Measurements from ENCODE around the gene MLC1.

Gene MLC1

GRCh38 chr22:50072714-50073538, 12.3 kb downstream of the MLC1 start:
- no peak overlapping the region for H3K4me3 ChIP-seq (ENCODE audit: low read depth in 1 of 2, low read length in 2 of 2)
- H3K36me3 ChIP-seq (ENCODE audit: insufficient read depth, low read length): no peaks in the 10 kb centered on the region
- no peaks in the 10 kb centered on the region for H3K9me3 ChIP-seq (ENCODE audit: low read length)
- no peak overlapping the region for H3K27ac ChIP-seq (ENCODE audit: low read depth, low read length)
- peaks cover 0 to 9% of the 10 kb centered on the region in 2 donors for H3K27me3 ChIP-seq (ENCODE audit: control insufficient read depth in 1 of 2, insufficient read depth in 2 of 2, low read length in 2 of 2)
- H3K9ac ChIP-seq (ENCODE audit: low read length): no peak overlapping the region
- no peaks in the 10 kb centered on the region for H3K4me1 ChIP-seq (ENCODE audit: insufficient read depth, low read length)

- H3K9ac ChIP-seq (ENCODE audit: low read length): no peak overlapping the region
- no peak overlapping the region for H3K27ac ChIP-seq (ENCODE audit: low read depth, low read length)
- peaks cover 0 to 9% of the 10 kb centered on the region in 2 donors for H3K27me3 ChIP-seq (ENCODE audit: control insufficient read depth in 1 of 2, insufficient read depth in 2 of 2, low read length in 2 of 2)
- no peaks in the 10 kb centered on the region for H3K4me1 ChIP-seq (ENCODE audit: insufficient read depth, low read length)
- no peak overlapping the region for H3K4me3 ChIP-seq (ENCODE audit: low read depth in 1 of 2, low read length in 2 of 2)
- no peaks in the 10 kb centered on the region for H3K9me3 ChIP-seq (ENCODE audit: low read length)
- no peaks in the 10 kb centered on the region for H3K36me3 ChIP-seq (ENCODE audit: insufficient read depth, low read length)
These were observed 13.1 kb downstream of the MLC1 start for GRCh38 chr22:50072167-50072555.

DNA sequence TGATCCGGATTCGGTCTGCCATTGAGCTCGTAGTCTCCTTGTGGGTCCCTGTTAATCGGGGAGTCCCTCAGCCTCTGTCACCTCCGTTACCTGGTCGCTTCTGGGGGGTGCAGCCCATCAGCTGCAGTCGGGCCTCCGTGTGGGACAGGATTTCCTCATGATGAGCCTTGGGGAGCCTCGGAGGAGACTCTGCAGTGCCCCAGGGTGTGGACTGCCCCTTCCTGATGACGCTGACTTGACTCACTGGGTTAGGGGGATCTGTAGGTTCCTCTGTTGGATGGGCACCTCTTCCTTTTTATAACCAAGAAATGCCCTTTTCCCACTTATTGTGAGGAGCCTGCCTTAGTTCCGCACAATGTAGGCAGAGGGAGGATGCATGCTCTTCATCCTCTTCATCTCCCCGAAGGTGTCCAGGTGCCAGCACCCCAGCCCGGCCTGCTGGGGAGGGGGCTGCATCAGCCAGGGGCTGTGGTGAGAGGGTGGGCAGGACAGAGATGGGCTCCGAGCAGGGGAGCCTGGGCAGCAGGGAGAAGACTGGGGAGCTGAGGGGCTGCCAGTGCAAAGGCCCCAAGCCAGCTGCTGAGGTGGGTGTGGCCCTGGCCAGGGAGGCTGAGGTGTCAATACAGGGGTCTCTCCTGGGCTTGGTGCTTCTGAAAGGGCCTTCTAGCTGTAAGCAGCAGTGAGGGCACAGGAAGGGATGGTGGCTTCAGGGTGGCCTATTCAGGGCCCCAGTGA, 13.6 kb downstream of the MLC1 start:
- no peaks in the 10 kb centered on the region for H3K4me1 ChIP-seq (ENCODE audit: insufficient read depth, low read length)
- H3K4me3 ChIP-seq (ENCODE audit: low read depth in 1 of 2, low read length in 2 of 2): no peak overlapping the region
- H3K9me3 ChIP-seq (ENCODE audit: low read length): no peaks in the 10 kb centered on the region
- no peak overlapping the region for H3K9ac ChIP-seq (ENCODE audit: low read length)
- no peaks in the 10 kb centered on the region for H3K36me3 ChIP-seq (ENCODE audit: insufficient read depth, low read length)
- H3K27ac ChIP-seq (ENCODE audit: low read depth, low read length): no peak overlapping the region
- H3K27me3 ChIP-seq (ENCODE audit: control insufficient read depth in 1 of 2, insufficient read depth in 2 of 2, low read length in 2 of 2): peaks cover 0 to 9% of the 10 kb centered on the region in 2 donors

DNA sequence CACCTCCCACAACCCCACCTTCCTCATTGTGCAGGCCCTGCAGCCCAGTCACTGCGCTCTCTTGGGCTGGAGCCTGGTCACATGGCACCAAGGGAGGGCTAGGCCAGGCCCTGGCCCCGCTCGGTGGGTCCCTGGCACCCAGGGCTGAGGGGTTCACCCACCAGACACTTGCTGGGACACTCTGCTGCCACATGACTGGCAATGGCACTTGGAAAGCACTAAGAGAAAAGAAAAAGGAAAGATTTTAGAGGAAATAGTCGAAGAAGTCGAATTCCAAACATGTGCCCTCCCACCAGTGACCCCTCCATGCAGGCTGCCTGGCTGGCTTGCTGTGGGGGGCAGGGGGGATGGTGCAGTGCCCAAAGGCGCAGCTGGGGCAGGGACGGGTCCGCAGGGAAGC, 14.9 kb downstream of the MLC1 start:
- no peaks in the 10 kb centered on the region for H3K4me1 ChIP-seq (ENCODE audit: insufficient read depth, low read length)
- H3K9me3 ChIP-seq (ENCODE audit: low read length): no peaks in the 10 kb centered on the region
- no peak overlapping the region for H3K4me3 ChIP-seq (ENCODE audit: low read depth in 1 of 2, low read length in 2 of 2)
- no peaks in the 10 kb centered on the region for H3K36me3 ChIP-seq (ENCODE audit: insufficient read depth, low read length)
- peaks cover 0 to 9% of the 10 kb centered on the region in 2 donors for H3K27me3 ChIP-seq (ENCODE audit: control insufficient read depth in 1 of 2, insufficient read depth in 2 of 2, low read length in 2 of 2)
- no peak overlapping the region for H3K9ac ChIP-seq (ENCODE audit: low read length)
- no peak overlapping the region for H3K27ac ChIP-seq (ENCODE audit: low read depth, low read length)

- Histone ChIP-seq H3K9ac (ENCODE audit: low read length) (no peak overlapping the region), H3K9me3 (ENCODE audit: low read length) (no peaks in the 10 kb centered on the region), H3K4me3 (ENCODE audit: low read depth in 1 of 2, low read length in 2 of 2) (no peak overlapping the region), H3K36me3 (ENCODE audit: insufficient read depth, low read length) (no peaks in the 10 kb centered on the region), H3K4me1 (ENCODE audit: insufficient read depth, low read length) (no peaks in the 10 kb centered on the region), H3K27ac (ENCODE audit: low read depth, low read length) (no peak overlapping the region), H3K27me3 (ENCODE audit: control insufficient read depth in 1 of 2, insufficient read depth in 2 of 2, low read length in 2 of 2) (peaks cover 0 to 14% of the 10 kb centered on the region in 2 donors)
These were observed 17.1 kb downstream of the MLC1 start for GRCh38 chr22:50068096-50068495.

DNA sequence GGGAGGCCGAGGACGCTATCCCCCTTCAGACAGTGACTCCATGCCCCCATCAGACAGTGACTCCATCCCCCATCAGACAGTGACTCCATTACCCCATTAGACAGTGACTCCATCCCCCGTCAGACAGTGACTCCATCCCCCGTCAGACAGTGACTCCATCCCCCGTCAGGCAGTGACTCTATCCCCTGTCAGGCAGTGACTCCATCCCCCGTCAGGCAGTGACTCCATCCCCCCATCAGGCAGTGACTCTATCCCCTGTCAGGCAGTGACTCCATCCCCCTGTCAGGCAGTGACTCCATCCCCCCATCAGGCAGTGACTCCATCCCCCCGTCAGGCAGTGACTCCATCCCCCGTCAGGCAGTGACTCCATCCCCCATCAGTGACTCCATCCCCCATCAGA, 18.0 kb downstream of the MLC1 start:
- no peak overlapping the region for H3K27ac ChIP-seq (ENCODE audit: low read depth, low read length)
- H3K9me3 ChIP-seq (ENCODE audit: low read length): no peaks in the 10 kb centered on the region
- peaks cover 0 to 12% of the 10 kb centered on the region in 2 donors for H3K27me3 ChIP-seq (ENCODE audit: control insufficient read depth in 1 of 2, insufficient read depth in 2 of 2, low read length in 2 of 2)
- no peaks in the 10 kb centered on the region for H3K4me1 ChIP-seq (ENCODE audit: insufficient read depth, low read length)
- no peaks in the 10 kb centered on the region for H3K36me3 ChIP-seq (ENCODE audit: insufficient read depth, low read length)
- no peak overlapping the region for H3K9ac ChIP-seq (ENCODE audit: low read length)
- H3K4me3 ChIP-seq (ENCODE audit: low read depth in 1 of 2, low read length in 2 of 2): no peak overlapping the region

DNA sequence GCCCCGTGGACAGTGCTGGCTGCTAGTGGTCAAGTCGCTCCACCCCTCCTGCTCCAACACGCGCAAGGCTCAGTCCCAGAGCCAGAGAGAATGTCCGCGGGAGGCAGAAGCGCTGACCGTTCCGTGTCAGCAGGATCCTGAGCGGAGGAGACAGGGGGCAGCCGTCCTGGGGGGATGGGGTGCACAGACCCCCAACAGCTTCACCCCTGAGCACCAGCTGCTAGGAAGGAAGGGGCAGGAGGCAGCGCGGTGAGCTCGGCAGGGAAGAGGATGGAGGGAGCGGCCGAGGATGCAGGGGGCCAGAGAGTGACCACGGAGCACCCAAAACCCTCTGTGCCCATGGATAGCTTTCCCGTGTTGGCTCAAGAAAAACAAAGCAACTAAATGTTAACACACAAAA, 20.8 kb downstream of the MLC1 start:
- no peak overlapping the region for H3K4me3 ChIP-seq (ENCODE audit: low read depth in 1 of 2, low read length in 2 of 2)
- no peaks in the 10 kb centered on the region for H3K9me3 ChIP-seq (ENCODE audit: low read length)
- no peaks in the 10 kb centered on the region for H3K36me3 ChIP-seq (ENCODE audit: insufficient read depth, low read length)
- H3K4me1 ChIP-seq (ENCODE audit: insufficient read depth, low read length): no peaks in the 10 kb centered on the region
- H3K27me3 ChIP-seq (ENCODE audit: control insufficient read depth in 1 of 2, insufficient read depth in 2 of 2, low read length in 2 of 2): peaks cover 0 to 26% of the 10 kb centered on the region in 2 donors
- no peak overlapping the region for H3K27ac ChIP-seq (ENCODE audit: low read depth, low read length)
- H3K9ac ChIP-seq (ENCODE audit: low read length): no peak overlapping the region

DNA sequence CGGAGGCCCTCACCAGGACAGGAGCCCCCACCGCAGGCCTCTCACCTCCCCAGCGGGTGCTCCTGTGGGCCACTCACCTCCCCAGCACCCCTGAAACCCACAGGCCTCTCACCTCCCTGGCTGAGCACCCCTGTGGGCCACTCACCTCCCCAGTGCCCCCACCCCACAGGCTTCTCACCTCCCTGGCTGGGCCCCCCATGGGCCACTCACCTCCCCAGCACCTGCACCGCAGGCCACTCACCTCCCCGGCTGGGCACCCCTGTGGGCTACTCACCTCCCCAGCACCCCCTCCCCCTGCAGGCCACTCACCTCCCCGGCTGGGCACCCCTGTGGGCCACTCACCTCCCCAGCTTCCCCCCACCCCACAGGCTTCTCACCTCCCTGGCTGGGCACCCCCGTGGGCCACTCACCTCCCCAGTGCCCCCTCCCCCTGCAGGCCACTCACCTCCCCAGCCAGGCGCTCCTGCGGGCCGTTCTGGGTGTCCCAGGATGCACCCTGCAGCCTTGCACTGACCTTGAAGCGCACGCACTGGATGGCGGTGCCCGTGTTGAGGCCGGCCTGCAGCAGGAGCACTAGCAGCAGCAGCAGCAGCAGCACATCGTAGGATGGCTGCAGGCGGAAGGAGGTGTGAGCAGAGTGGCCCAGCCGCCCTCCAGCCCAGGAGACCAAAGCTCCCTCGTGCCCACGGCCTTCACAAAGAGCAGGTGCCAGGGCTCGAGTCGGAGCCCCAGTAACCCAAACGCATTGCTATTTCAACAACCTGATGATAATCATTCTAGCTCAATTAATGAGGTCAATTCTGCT, 21.4 kb downstream of the MLC1 start:
- Histone ChIP-seq H3K27ac (ENCODE audit: low read depth, low read length) (no peak overlapping the region), H3K27me3 (ENCODE audit: control insufficient read depth in 1 of 2, insufficient read depth in 2 of 2, low read length in 2 of 2) (peaks cover 0 to 33% of the 10 kb centered on the region in 2 donors), H3K9me3 (ENCODE audit: low read length) (no peaks in the 10 kb centered on the region), H3K4me3 (ENCODE audit: low read depth in 1 of 2, low read length in 2 of 2) (no peak overlapping the region), H3K9ac (ENCODE audit: low read length) (no peak overlapping the region), H3K4me1 (ENCODE audit: insufficient read depth, low read length) (no peaks in the 10 kb centered on the region), H3K36me3 (ENCODE audit: insufficient read depth, low read length) (no peaks in the 10 kb centered on the region)

DNA sequence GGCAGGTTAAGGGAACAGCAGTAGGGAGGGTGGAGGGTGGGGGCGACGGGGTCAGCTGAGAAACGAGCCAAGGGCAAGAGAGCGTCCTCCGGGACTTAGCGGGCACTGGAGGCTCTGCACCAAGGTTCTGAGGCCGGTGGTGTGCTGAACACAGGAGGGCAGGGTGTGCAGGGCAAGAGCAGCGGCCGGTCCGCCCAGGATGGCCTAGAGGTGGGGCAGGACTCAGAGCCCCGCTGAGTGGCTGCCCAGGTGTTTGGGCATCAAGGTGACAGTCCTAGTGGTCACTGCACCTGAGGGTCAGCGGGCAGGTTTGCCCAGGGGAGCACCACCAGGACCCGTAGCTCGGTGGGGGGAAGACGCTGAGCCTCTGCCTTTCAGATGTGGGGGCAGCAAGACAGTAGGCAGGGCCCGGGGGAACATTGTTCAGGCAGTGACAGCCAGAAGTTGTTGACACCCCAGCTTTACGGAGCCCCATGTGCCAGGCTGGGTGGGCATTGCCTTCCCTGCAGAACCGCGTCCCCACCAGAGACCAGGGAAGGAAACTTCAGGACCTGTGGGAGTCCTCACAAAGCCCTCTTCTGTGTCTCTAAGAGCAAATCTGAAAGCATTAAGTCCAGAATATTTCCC, 22.6 kb downstream of the MLC1 start:
- H3K4me3 ChIP-seq (ENCODE audit: low read depth in 1 of 2, low read length in 2 of 2): no peak overlapping the region
- peaks cover 0 to 42% of the 10 kb centered on the region in 2 donors for H3K27me3 ChIP-seq (ENCODE audit: control insufficient read depth in 1 of 2, insufficient read depth in 2 of 2, low read length in 2 of 2)
- no peaks in the 10 kb centered on the region for H3K4me1 ChIP-seq (ENCODE audit: insufficient read depth, low read length)
- H3K36me3 ChIP-seq (ENCODE audit: insufficient read depth, low read length): no peaks in the 10 kb centered on the region
- no peak overlapping the region for H3K27ac ChIP-seq (ENCODE audit: low read depth, low read length)
- H3K9ac ChIP-seq (ENCODE audit: low read length): no peak overlapping the region
- H3K9me3 ChIP-seq (ENCODE audit: low read length): no peaks in the 10 kb centered on the region

DNA sequence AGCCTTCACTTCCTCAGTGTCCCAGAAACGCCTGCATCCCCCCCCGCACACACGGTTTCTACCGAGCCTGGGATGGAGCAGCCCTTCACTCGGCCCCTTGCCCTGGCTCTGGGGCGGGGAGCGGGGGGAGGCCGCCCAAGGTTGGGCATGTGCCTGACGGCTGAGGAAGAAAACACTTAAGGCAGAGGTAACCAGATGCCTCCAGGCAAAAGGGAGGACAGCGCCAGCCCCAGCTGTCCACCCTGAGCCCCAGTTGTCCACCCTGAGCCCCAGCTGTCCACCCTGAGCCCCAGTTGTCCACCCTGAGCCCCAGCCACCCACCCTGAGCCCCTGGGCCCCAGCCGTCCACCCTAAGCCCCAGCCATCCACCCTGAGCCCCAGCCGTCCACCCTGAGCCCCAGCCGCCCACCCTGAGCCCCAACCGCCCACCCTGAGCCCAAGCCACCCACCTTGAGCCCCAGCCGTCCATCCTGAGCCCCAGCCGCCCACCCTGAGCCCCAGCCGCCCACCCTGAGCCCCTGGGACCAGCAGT, 23.3 kb downstream of the MLC1 start:
- Histone ChIP-seq H3K27me3 (ENCODE audit: control insufficient read depth in 1 of 2, insufficient read depth in 2 of 2, low read length in 2 of 2) (peaks cover 7 to 47% of the 10 kb centered on the region in 2 donors), H3K4me1 (ENCODE audit: insufficient read depth, low read length) (no peaks in the 10 kb centered on the region)

More for the DNA sequence above, 23.3 kb downstream of the MLC1 start:
- Histone ChIP-seq H3K27ac (ENCODE audit: low read depth, low read length) (no peak overlapping the region), H3K4me3 (ENCODE audit: low read depth in 1 of 2, low read length in 2 of 2) (no peak overlapping the region), H3K9me3 (ENCODE audit: low read length) (no peaks in the 10 kb centered on the region), H3K9ac (ENCODE audit: low read length) (no peak overlapping the region), H3K36me3 (ENCODE audit: insufficient read depth, low read length) (no peaks in the 10 kb centered on the region)
